ENCODE measurements around the gene PIK3C2G. TPM values are rescaled to one million over a fixed set of nuclear protein-coding genes. Genes with fewer than 3 reads are reported as not detected.

Gene PIK3C2G
- total and polyA plus RNA-seq, 2 of the 13 experiments (the other 11 are each of a cell fraction or from before 2014, with no cell fraction given): not detected

DNA sequence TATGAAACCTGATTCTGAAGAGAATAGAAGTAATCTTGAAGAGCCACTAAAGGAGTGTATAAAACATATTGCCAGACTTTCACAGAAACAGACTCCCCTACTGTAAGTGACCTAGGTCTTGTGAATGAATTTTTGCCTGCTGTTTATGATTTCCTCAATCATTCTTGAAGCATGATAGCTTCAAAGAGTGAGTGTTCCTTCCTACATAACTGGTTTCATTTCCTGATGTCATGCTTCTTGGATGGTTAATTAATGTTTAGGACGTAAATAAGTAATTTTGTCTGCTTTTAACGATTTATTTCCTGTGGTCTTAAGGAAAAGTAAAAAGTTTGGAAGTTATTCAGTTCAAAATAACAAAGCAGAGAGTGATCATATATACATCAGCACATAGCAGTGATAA is 129.8 kb downstream of the PIK3C2G start (continued):
- TF ChIP-seq, protein P1, sequence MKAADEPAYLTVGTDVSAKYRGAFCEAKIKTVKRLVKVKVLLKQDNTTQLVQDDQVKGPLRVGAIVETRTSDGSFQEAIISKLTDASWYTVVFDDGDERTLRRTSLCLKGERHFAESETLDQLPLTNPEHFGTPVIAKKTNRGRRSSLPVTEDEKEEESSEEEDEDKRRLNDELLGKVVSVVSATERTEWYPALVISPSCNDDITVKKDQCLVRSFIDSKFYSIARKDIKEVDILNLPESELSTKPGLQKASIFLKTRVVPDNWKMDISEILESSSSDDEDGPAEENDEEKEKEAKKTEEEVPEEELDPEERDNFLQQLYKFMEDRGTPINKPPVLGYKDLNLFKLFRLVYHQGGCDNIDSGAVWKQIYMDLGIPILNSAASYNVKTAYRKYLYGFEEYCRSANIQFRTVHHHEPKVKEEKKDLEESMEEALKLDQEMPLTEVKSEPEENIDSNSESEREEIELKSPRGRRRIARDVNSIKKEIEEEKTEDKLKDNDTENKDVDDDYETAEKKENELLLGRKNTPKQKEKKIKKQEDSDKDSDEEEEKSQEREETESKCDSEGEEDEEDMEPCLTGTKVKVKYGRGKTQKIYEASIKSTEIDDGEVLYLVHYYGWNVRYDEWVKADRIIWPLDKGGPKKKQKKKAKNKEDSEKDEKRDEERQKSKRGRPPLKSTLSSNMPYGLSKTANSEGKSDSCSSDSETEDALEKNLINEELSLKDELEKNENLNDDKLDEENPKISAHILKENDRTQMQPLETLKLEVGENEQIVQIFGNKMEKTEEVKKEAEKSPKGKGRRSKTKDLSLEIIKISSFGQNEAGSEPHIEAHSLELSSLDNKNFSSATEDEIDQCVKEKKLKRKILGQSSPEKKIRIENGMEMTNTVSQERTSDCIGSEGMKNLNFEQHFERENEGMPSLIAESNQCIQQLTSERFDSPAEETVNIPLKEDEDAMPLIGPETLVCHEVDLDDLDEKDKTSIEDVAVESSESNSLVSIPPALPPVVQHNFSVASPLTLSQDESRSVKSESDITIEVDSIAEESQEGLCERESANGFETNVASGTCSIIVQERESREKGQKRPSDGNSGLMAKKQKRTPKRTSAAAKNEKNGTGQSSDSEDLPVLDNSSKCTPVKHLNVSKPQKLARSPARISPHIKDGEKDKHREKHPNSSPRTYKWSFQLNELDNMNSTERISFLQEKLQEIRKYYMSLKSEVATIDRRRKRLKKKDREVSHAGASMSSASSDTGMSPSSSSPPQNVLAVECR (CRISPR knock-in tag; IDR thresholded peaks at IDR 0.05; ENCODE audit: borderline replicate concordance): no peak
- TF ChIP-seq RBAK (CRISPR knock-in tag; IDR thresholded peaks at IDR 0.05): no peak
- TF ChIP-seq ZNF260 (CRISPR knock-in tag; IDR thresholded peaks at IDR 0.05; ENCODE audit: borderline replicate concordance, low read depth): no peak
- no peak for TF ChIP-seq KMT2B (CRISPR knock-in tag; IDR thresholded peaks at IDR 0.05)
- TF ChIP-seq ARID3A (IDR thresholded peaks at IDR 0.05; ENCODE audit: low read depth, low read length): no peak

DNA sequence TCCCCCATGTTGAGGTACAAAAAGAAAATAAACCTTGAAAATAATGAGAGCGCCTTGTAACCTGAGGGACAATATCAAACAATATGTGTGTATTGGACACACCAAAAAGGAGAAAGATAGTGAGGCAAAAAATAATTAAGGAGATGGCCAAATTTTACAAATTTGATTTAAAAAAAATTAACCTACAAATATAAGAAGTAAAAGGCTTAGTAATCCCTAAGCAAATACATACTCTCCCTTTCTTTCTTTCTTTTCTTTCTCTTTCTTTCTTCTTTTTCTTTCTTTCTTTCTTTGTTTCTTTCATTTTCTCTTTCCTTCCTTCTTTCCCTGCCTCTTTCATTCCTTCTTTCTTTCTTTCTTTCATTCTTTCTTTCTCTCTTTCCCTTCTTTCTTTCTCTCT is 133.4 kb downstream of the PIK3C2G start:
- no peaks in the 10 kb centered on the region for H3K27me3 ChIP-seq (ENCODE audit: control insufficient read depth in 1 of 2, insufficient read depth in 2 of 2, low read length in 2 of 2)
- in situ Hi-C loops (cut with HindIII; ENCODE audit: extremely low pct_ligation_motif_present, low pct_unique_long_range_greater_than_20kb): no loop called here
- H3K4me2 ChIP-seq (ENCODE audit: low read depth, low read length): no peak overlapping the region
- no peaks in the 10 kb centered on the region for H3K4me1 ChIP-seq (ENCODE audit: insufficient read depth, low read length)
- 86% methylated on average over 1 of the region's 1 CpG for WGBS (ENCODE audit: low lambda C conversion rate)
- ChIA-PET CTCF (ENCODE audit: low intra/inter-chr PET ratio, low total read pairs) (no interaction called here), POLR2A (no interaction called here)
- H3K4me3 ChIP-seq (replicated peaks in 1 of 3; ENCODE audit: insufficient read depth in 1 of 3, low read depth in 2 of 3, low read length in 3 of 3): no peak overlapping the region
- intact Hi-C loops (cut with micrococcal nuclease; ENCODE audit: unreplicated experiment): no loop called here
- H3K27ac ChIP-seq (ENCODE audit: extremely low read length, insufficient read depth, low read length): no peak overlapping the region
- no peak for ATAC-seq
- no peaks in the 10 kb centered on the region for H3K9me3 ChIP-seq (ENCODE audit: low read length)
- FAIRE-seq: no peak
- no peaks in the 10 kb centered on the region for H4K20me1 ChIP-seq (ENCODE audit: insufficient read depth, low read length)
- no peaks in the 10 kb centered on the region for H3K36me3 ChIP-seq (replicated peaks in 1 of 2; ENCODE audit: control insufficient read depth in 1 of 2, insufficient read depth in 2 of 2, low read length in 2 of 2)
- no TSS peak for BruUV-seq (replicated peaks)
- no peak for DNase-seq (ENCODE audit: low spot score)
- H3K79me2 ChIP-seq (ENCODE audit: insufficient read depth, low read length): no peaks in the 10 kb centered on the region
- TF ChIP-seq U2AF1 (optimal IDR thresholded peaks at IDR 0.05; ENCODE audit: low read depth, low read length) (no peak), SRSF9 (IDR thresholded peaks at IDR 0.05; ENCODE audit: borderline replicate concordance, insufficient read depth, low read depth, low read length, poor library complexity, severe bottlenecking) (peak; percentile 92)
- H3K9ac ChIP-seq (ENCODE audit: insufficient read depth, low read depth, low read length): no peak overlapping the region
- no peak overlapping the region for H2AFZ ChIP-seq (ENCODE audit: low read length)
